HepG2 (cell line): ENCODE measurements around the gene CISH. TPM values are rescaled to one million over a fixed set of nuclear protein-coding genes. Genes with fewer than 3 reads are reported as not detected.

Experiments used
- ATAC-seq: fragments of 200-7000 bp; cut with Tn5 transposase; 3 replicates; pipeline ENCODE4 v1.9.1; 2020; ENCODE audit warnings: mild to moderate bottlenecking, moderate library complexity
- BruUV-seq: library from RNA; stranded (reverse); fragments of 400-500 nt; replicated peaks from 2 replicates; lab custom pipeline; 2021; lab: Mats Ljungman, UMichigan
- CTCF ChIA-PET: fragments of 300-600 bp; formaldehyde crosslinking; extraction: SDS; loops from one replicate; lab custom pipeline; 2021; ENCODE audit warnings: low total read pairs, inconsistent platforms, low intra/inter-chr PET ratio; lab: Yijun Ruan, JAX
- POLR2A ChIA-PET: fragments of 350-600 bp; sonication (Branson Sonifier 250); formaldehyde crosslinking; loops from one replicate; lab custom pipeline; 2020; ENCODE audit warnings: antibody characterized with exemption, inconsistent platforms; lab: Yijun Ruan, JAX
- DNase-seq: peaks from one replicate; pipeline ENCODE4 v3.0.0-alpha.2; 2015; ENCODE audit warnings: low spot score
- FAIRE-seq: peaks from 3 replicates; lab custom pipeline; 2011; peaks lifted over from hg19 to GRCh38; lab: Jason Lieb, UNC
- H2AFZ ChIP-seq: one replicate; pipeline ENCODE4 v1.6.1; 2011; ENCODE audit warnings: low read length, inconsistent platforms
- H3K27ac ChIP-seq: fragments of 300-600 bp; 3 replicates; pipeline ENCODE4 v1.8.0; 2011; ENCODE audit warnings: mixed run types, mild to moderate bottlenecking, mixed read lengths, low read length, inconsistent platforms; ENCODE audit not compliant: insufficient read depth; ENCODE audit errors: extremely low read length
- H3K27me3 ChIP-seq, 2 experiments: fragments of 200-600 bp in 1 of 2; 2 replicates in 1 of 2; 3 replicates in 1 of 2; pipeline versions ENCODE4 v1.6.0 to v1.8.0; 2011; ENCODE audit warnings: low read length in 2 of 2, mild to moderate bottlenecking in 2 of 2, moderate library complexity in 2 of 2, inconsistent platforms in 1 of 2; ENCODE audit not compliant: insufficient read depth in 2 of 2, control insufficient read depth in 1 of 2
- H3K36me3 ChIP-seq, 2 experiments: fragments of 200-600 bp in 1 of 2; replicated peaks in 1 of 2; 2 replicates in 1 of 2; 3 replicates in 1 of 2; pipeline versions ENCODE4 v1.5.1 to v1.8.0; 2011; ENCODE audit warnings: low read length in 2 of 2, inconsistent platforms in 1 of 2; ENCODE audit not compliant: insufficient read depth in 2 of 2, control insufficient read depth in 1 of 2
- H3K4me1 ChIP-seq: 2 replicates; pipeline ENCODE4 v1.5.1; 2012; ENCODE audit warnings: low read length, inconsistent platforms; ENCODE audit not compliant: insufficient read depth
- H3K4me2 ChIP-seq: 2 replicates; pipeline ENCODE4 v1.6.0; 2011; ENCODE audit warnings: low read depth, low read length, inconsistent platforms
- H3K4me3 ChIP-seq, 3 experiments: fragments of 200-600 bp in 1 of 3; sonication (generic), shearing (Covaris generic) in 1 of 3; replicated peaks in 1 of 3; 2 replicates each; pipeline ENCODE4 v1.5.1; 2011 to 2016; ENCODE audit warnings: low read length in 3 of 3, inconsistent platforms in 2 of 3, low read depth in 2 of 3, mild to moderate bottlenecking in 2 of 3, control low read depth in 1 of 3, mixed read lengths in 1 of 3; ENCODE audit not compliant: insufficient read depth in 1 of 3
- H3K79me2 ChIP-seq: one replicate; pipeline ENCODE4 v1.6.1; 2011; ENCODE audit warnings: low read length, inconsistent platforms; ENCODE audit not compliant: insufficient read depth
- H3K9ac ChIP-seq: 2 replicates; pipeline ENCODE4 v1.6.0; 2011; ENCODE audit warnings: mild to moderate bottlenecking, low read depth, low read length, inconsistent platforms; ENCODE audit not compliant: insufficient read depth
- H3K9me3 ChIP-seq: 2 replicates; pipeline ENCODE4 v1.5.1; 2012; ENCODE audit warnings: mild to moderate bottlenecking, low read length
- H4K20me1 ChIP-seq: 2 replicates; pipeline ENCODE4 v1.6.0; 2011; ENCODE audit warnings: inconsistent platforms, mild to moderate bottlenecking, low read length, moderate library complexity; ENCODE audit not compliant: insufficient read depth
- GMEB2 ChIP-seq: IDR thresholded peaks from 2 replicates; pipeline ENCODE4 v1.6.1; 2016; ENCODE audit warnings: missing biosample characterization, missing genetic modification reagents, low read depth
- IRX3 ChIP-seq: sonication (generic); formaldehyde crosslinking; IDR thresholded peaks from 2 replicates; pipeline ENCODE4 v1.8.1; 2023; ENCODE audit warnings: mild to moderate bottlenecking, low read depth, missing genetic modification reagents, borderline replicate concordance
- MXD4 ChIP-seq: IDR thresholded peaks from 2 replicates; pipeline ENCODE4 v1.6.1; 2016; ENCODE audit warnings: mild to moderate bottlenecking, missing biosample characterization, missing genetic modification reagents
- NBN ChIP-seq: fragments of 450-650 bp; conservative IDR thresholded peaks from 2 replicates; pipeline ENCODE4 v1.6.1; 2017
- NFRKB ChIP-seq: fragments of 450-650 bp; IDR thresholded peaks from 2 replicates; pipeline ENCODE4 v1.6.1; 2017
- TRAFD1 ChIP-seq: sonication (generic); formaldehyde crosslinking; IDR thresholded peaks from 2 replicates; pipeline ENCODE4 v1.5.1; 2020; ENCODE audit warnings: missing genetic modification reagents, mild to moderate bottlenecking, borderline replicate concordance
- ZIK1 ChIP-seq: sonication (generic); formaldehyde crosslinking; IDR thresholded peaks from 2 replicates; pipeline ENCODE4 v1.5.0; 2020; ENCODE audit warnings: mild to moderate bottlenecking, low read depth, missing genetic modification reagents, borderline replicate concordance
- ZNF326 ChIP-seq: sonication (generic); formaldehyde crosslinking; IDR thresholded peaks from 2 replicates; pipeline ENCODE4 v1.4.0; 2020; ENCODE audit warnings: missing genetic modification reagents, borderline replicate concordance
- ZNF75D ChIP-seq: sonication (generic); formaldehyde crosslinking; IDR thresholded peaks from 2 replicates; pipeline ENCODE4 v1.8.1; 2023; ENCODE audit warnings: missing genetic modification reagents, mild to moderate bottlenecking, borderline replicate concordance
- ZNF777 ChIP-seq: sonication (generic); formaldehyde crosslinking; IDR thresholded peaks from 2 replicates; pipeline ENCODE4 v1.4.0; 2020; ENCODE audit warnings: missing genetic modification reagents
- ZUFSP ChIP-seq: sonication (generic); formaldehyde crosslinking; IDR thresholded peaks from 2 replicates; pipeline ENCODE4 v1.9.0; 2021; ENCODE audit warnings: missing genetic modification reagents, mild to moderate bottlenecking, borderline replicate concordance
- WGBS: methylation state at CpG from one replicate; pipeline ENCODE4 v1.1.6; 2017; ENCODE audit warnings: low lambda C conversion rate; 5-methylcytosine and 5-hydroxymethylcytosine counted together
- in situ Hi-C: cut with HindIII; loops from 2 replicates; pipeline ENCODE4 v1.10.0; 2017; ENCODE audit warnings: low pct_unique_long_range_greater_than_20kb; ENCODE audit not compliant: extremely low pct_ligation_motif_present
- intact Hi-C: fragments of 100-400 bp; cut with micrococcal nuclease; formaldehyde crosslinking; loops from one replicate; pipeline ENCODE4 v1.10.0; 2022; ENCODE audit not compliant: unreplicated experiment
- polyA plus RNA-seq, 8 experiments: library from polyadenylated mRNA; depleted of rRNA in 3 of 8; stranded (reverse) in 7 of 8; unstranded in 1 of 8; fragments of >200 nt; fragmentation: Illumina TruSeq in 4 of 8; extraction: Trizol in 4 of 8; gene quantifications; 2 replicates each; pipeline versions ENCODE4 v1.2.1 to v1.2.3, GENCODE V29; 2011 to 2016; ENCODE audit warnings: low read depth in 4 of 8, missing spikeins in 1 of 8, mixed read lengths in 1 of 8; ENCODE audit not compliant: insufficient read depth in 1 of 8
- total RNA-seq, 5 experiments: library from RNA; depleted of rRNA; stranded (reverse); fragments of >200 nt; fragmentation: Illumina TruSeq; extraction: Trizol; gene quantifications; 2 replicates each; pipeline ENCODE4 v1.2.3, GENCODE V29; 2016; ENCODE audit warnings: low read depth in 1 of 5

CISH gene
- total and polyA plus RNA-seq, 2 of the 13 experiments (the other 11 are each of a cell fraction or from before 2014, with no cell fraction given), result 0.91 to 1.5 TPM

GRCh38 chr3:50564321-50564720, 47.3 kb downstream of the CISH start (continued):
- TF ChIP-seq ZUFSP (CRISPR knock-in tag) (no peak), NBN (no peak), IRX3 (CRISPR knock-in tag) (no peak), ZIK1 (CRISPR knock-in tag) (no peak), GMEB2 (CRISPR knock-in tag) (no peak), NFRKB (no peak)

- no peak overlapping the region for H3K9ac ChIP-seq
- in situ Hi-C loops (no loop called here), intact Hi-C loops (no loop called here)
- ATAC-seq (no peak), DNase-seq (no peak), FAIRE-seq (no peak)
- no peak overlapping the region for H3K4me3 ChIP-seq
- TF ChIP-seq ZNF75D (CRISPR knock-in tag), result no peak
- TF ChIP-seq ZNF777 (CRISPR knock-in tag), result no peak
- TF ChIP-seq TRAFD1 (CRISPR knock-in tag), result no peak
- no peak for TF ChIP-seq ZNF326
- no peak for TF ChIP-seq MXD4 (CRISPR knock-in tag)
- H3K4me2 ChIP-seq, result no peak overlapping the region
- peaks cover 4 to 32% of the 10 kb centered on the region in 2 experiments; a peak in 3 of 5 replicates for H3K27me3 ChIP-seq
- no peaks in the 10 kb centered on the region for H4K20me1 ChIP-seq
- no peak overlapping the region for H3K27ac ChIP-seq
- H3K36me3 ChIP-seq, result no peaks in the 10 kb centered on the region
- no peak overlapping the region for H2AFZ ChIP-seq
- H3K79me2 ChIP-seq, result no peaks in the 10 kb centered on the region
- no peaks in the 10 kb centered on the region for H3K9me3 ChIP-seq
- ChIA-PET POLR2A (no interaction called here), CTCF (no interaction called here)
- BruUV-seq, result no TSS peak
- H3K4me1 ChIP-seq, result peaks cover 23% of the 10 kb centered on the region
- WGBS, result 13% methylated on average over 1 of the region's 2 CpGs
Measured at GRCh38 chr3:50563867-50564266, 47.7 kb downstream of the CISH start.
